ENCODE measurements around the gene TEX13B. TPM values are rescaled to one million over a fixed set of nuclear protein-coding genes. Genes with fewer than 3 reads are reported as not detected.

Gene TEX13B
- polyA plus RNA-seq, 1 experiment, result not detected

GRCh38 chrX:107936434-107936730 is 45.8 kb downstream of the TEX13B start:
- peak overlapping the region; percentile 45 for H3K4me3 ChIP-seq (ENCODE audit: low read depth, low read length)
- no peaks in the 10 kb centered on the region for H3K27me3 ChIP-seq (ENCODE audit: control insufficient read depth, insufficient read depth, low read length)
- DNase-seq (ENCODE audit: low read depth), result no peak
- ChIA-PET POLR2A (no interaction called here), CTCF (no interaction called here)
- H3K36me3 ChIP-seq (ENCODE audit: control insufficient read depth, insufficient read depth, low read length), result no peaks in the 10 kb centered on the region
- no peak for TF ChIP-seq CTCF (IDR thresholded peaks at IDR 0.05; ENCODE audit: insufficient read depth, low read depth, low read length)

GRCh38 chrX:107935664-107936433 is 46.3 kb downstream of the TEX13B start:
- DNase-seq (ENCODE audit: low read depth), result no peak
- no peak for TF ChIP-seq CTCF (IDR thresholded peaks at IDR 0.05; ENCODE audit: insufficient read depth, low read depth, low read length)
- Histone ChIP-seq H3K4me3 (ENCODE audit: low read depth, low read length) (peak overlapping the region; percentile 45), H3K27me3 (ENCODE audit: control insufficient read depth, insufficient read depth, low read length) (no peaks in the 10 kb centered on the region), H3K36me3 (ENCODE audit: control insufficient read depth, insufficient read depth, low read length) (no peaks in the 10 kb centered on the region)
- ChIA-PET POLR2A (no interaction called here), CTCF (no interaction called here)

DNA sequence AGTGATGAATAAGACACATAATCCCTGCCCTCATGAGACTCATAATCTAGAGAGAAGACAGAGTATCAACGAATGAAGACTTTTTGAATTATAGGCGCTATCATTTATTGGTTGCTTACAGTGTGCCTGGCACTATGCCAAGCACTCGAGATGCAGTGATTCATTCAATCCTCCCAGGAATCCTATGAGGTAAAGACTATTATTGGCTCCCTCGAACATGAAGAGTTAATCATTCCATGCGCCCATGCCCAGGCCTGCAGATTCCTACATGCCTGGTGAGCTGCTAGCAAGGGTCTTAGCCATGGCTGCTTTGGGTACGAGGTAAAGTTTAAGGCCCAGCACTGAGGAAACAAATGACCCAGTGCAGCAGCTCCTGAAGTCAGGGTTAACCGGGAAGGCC is 47.0 kb downstream of the TEX13B start:
- Histone ChIP-seq H3K27me3 (ENCODE audit: control insufficient read depth, insufficient read depth, low read length) (no peaks in the 10 kb centered on the region), H3K36me3 (ENCODE audit: control insufficient read depth, insufficient read depth, low read length) (no peaks in the 10 kb centered on the region), H3K4me3 (ENCODE audit: low read depth, low read length) (peak overlapping the region; percentile 45)
- CTCF ChIA-PET, result no interaction called here
- TF ChIP-seq CTCF (IDR thresholded peaks at IDR 0.05; ENCODE audit: insufficient read depth, low read depth, low read length), result no peak
- POLR2A ChIA-PET, result no interaction called here
- no peak for DNase-seq (ENCODE audit: low read depth)

DNA sequence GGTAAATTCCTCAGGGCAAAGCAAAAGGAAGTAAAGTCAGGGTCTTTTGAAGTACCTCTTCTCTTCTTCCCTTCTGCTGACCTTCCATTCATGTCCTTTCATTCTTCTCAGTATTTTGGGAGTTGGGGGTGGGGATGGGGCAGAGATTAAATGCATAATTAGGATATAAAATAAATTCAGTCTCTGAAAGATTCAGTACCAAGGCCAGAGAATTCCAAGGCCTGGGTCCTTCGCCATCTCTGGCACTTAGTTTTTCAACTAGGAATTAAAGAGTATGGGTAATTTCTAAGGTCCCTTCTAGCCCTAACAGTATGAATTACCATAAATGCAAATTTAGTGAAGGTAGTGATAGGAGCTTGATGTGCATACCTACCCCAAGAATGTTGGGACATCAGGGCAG is 47.9 kb downstream of the TEX13B start:
- DNase-seq (ENCODE audit: low read depth), result no peak
- TF ChIP-seq CTCF (IDR thresholded peaks at IDR 0.05; ENCODE audit: insufficient read depth, low read depth, low read length), result no peak
- Histone ChIP-seq H3K4me3 (ENCODE audit: low read depth, low read length) (no peak overlapping the region), H3K27me3 (ENCODE audit: control insufficient read depth, insufficient read depth, low read length) (no peaks in the 10 kb centered on the region), H3K36me3 (ENCODE audit: control insufficient read depth, insufficient read depth, low read length) (no peaks in the 10 kb centered on the region)
- POLR2A ChIA-PET, result no interaction called here
- CTCF ChIA-PET, result interaction anchor here (1.5 kb wide), 1 partner anchor 10 kb away, joined by 3 read pairs; no protein-coding TSS in a partner anchor

Other genes with a start within 250 kb of the TEX13B start
- 34.7 and 39.9 TPM in 2 replicates for gene TSC22D3, start 206.6 kb downstream of the TEX13B start, polyA plus RNA-seq (2011; rRNA removed)
- gene NCBP2L, start 204.6 kb downstream of the TEX13B start, polyA plus RNA-seq (2011; rRNA removed), result not detected in 2 replicates
- 12.4 and 12.8 TPM in 2 replicates for gene MID2, start 156.5 kb downstream of the TEX13B start, polyA plus RNA-seq (2011; rRNA removed)
- gene VSIG1, start 62.7 kb upstream of the TEX13B start, polyA plus RNA-seq (2011; rRNA removed), result 0.02 and 0.26 TPM in 2 replicates
- gene PSMD10, start 109.2 kb upstream of the TEX13B start, polyA plus RNA-seq (2011; rRNA removed), result 45.5 and 82.0 TPM in 2 replicates
- gene ATG4A, start 109.4 kb upstream of the TEX13B start, polyA plus RNA-seq (2011; rRNA removed), result 6.9 and 9.3 TPM in 2 replicates